Measurements from ENCODE around the gene KLF3. TPM values are rescaled to one million over a fixed set of nuclear protein-coding genes. Genes with fewer than 3 reads are reported as not detected.
A peak's percentile ranks its signal among the peaks of the same experiment; 100 is the strongest.

Gene KLF3
- total RNA-seq, 1 experiment from 2014 or later = 16.8 TPM

GRCh38 chr4:38630519-38630918 is 33.5 kb upstream of the KLF3 start (continued):
- TF ChIP-seq KAT7 (CRISPR knock-in tag; IDR thresholded peaks at IDR 0.05; ENCODE audit: borderline replicate concordance) (no peak), GRHL2 (CRISPR knock-in tag; IDR thresholded peaks at IDR 0.05; ENCODE audit: insufficient replicate concordance, severe bottlenecking) (no peak), ATF3 (CRISPR knock-in tag; conservative IDR thresholded peaks at IDR 0.05) (no peak)

- Mint-ChIP-seq H3K4me3 (no peak overlapping the region), H3K27me3 (ENCODE audit: low read depth) (no peaks in the 10 kb centered on the region), H3K27ac (peak overlapping the region; percentile 32; the same call in 1 of the 2 replicates), H3K36me3 (no peaks in the 10 kb centered on the region), H3K9me3 (no peaks in the 10 kb centered on the region), H3K4me1 (peaks cover 6% of the 10 kb centered on the region)
- no peak for DNase-seq (ENCODE audit: low spot score)
- TF ChIP-seq MXD4 (CRISPR knock-in tag; IDR thresholded peaks at IDR 0.05; ENCODE audit: borderline replicate concordance) = no peak
- no peak for TF ChIP-seq ZNF138 (CRISPR knock-in tag; conservative IDR thresholded peaks at IDR 0.05)
- no peak for TF ChIP-seq NR2C2 (CRISPR knock-in tag; IDR thresholded peaks at IDR 0.05)
- no peak for TF ChIP-seq TEAD4 (CRISPR knock-in tag; IDR thresholded peaks at IDR 0.05)
- no peak for TF ChIP-seq NFYB (CRISPR knock-in tag; conservative IDR thresholded peaks at IDR 0.05; ENCODE audit: low read depth)
- TF ChIP-seq NFE2L1 (CRISPR knock-in tag; IDR thresholded peaks at IDR 0.05) = no peak
- TF ChIP-seq EMX1 (CRISPR knock-in tag; IDR thresholded peaks at IDR 0.05) = no peak
- TF ChIP-seq ZNF416 (CRISPR knock-in tag; IDR thresholded peaks at IDR 0.05) = no peak
- no peak for TF ChIP-seq IRF2 (CRISPR knock-in tag; IDR thresholded peaks at IDR 0.05; ENCODE audit: borderline replicate concordance, low read depth)
- no peak for TF ChIP-seq OVOL2 (CRISPR knock-in tag; IDR thresholded peaks at IDR 0.05; ENCODE audit: borderline replicate concordance)
- TF ChIP-seq ZBTB43 (CRISPR knock-in tag; IDR thresholded peaks at IDR 0.05) = no peak
- TF ChIP-seq FOXK1 (CRISPR knock-in tag; IDR thresholded peaks at IDR 0.05) = no peak
- no peak for TF ChIP-seq JAZF1 (CRISPR knock-in tag; IDR thresholded peaks at IDR 0.05)
- TF ChIP-seq ESRRA (CRISPR knock-in tag; IDR thresholded peaks at IDR 0.05; ENCODE audit: borderline replicate concordance) = no peak
- TF ChIP-seq MYBL2 (CRISPR knock-in tag; IDR thresholded peaks at IDR 0.05) = no peak
- no peak for TF ChIP-seq ZSCAN18 (CRISPR knock-in tag; IDR thresholded peaks at IDR 0.05)
- POLR2A ChIA-PET = no interaction called here
- CTCF ChIA-PET = no interaction called here
- ATAC-seq = peak; percentile 20; the same call in 1 of the 2 replicates
Observed at GRCh38 chr4:38634047-38634759, 29.8 kb upstream of the KLF3 start.

GRCh38 chr4:38639242-38639641 is 24.8 kb upstream of the KLF3 start:
- Mint-ChIP-seq H3K27ac (no peak overlapping the region), H3K4me1 (peaks cover 3% of the 10 kb centered on the region), H3K36me3 (no peaks in the 10 kb centered on the region), H3K9me3 (no peaks in the 10 kb centered on the region), H3K4me3 (no peak overlapping the region), H3K27me3 (ENCODE audit: low read depth) (no peaks in the 10 kb centered on the region)
- ChIA-PET POLR2A (no interaction called here), CTCF (no interaction called here)
- DNase-seq (ENCODE audit: low spot score) = no peak
- no peak for ATAC-seq
- TF ChIP-seq E2F5 (CRISPR knock-in tag; IDR thresholded peaks at IDR 0.05) (no peak), ELF4 (CRISPR knock-in tag; IDR thresholded peaks at IDR 0.05; ENCODE audit: low read depth) (no peak), SP1 (CRISPR knock-in tag; conservative IDR thresholded peaks at IDR 0.05) (no peak), ZBTB43 (CRISPR knock-in tag; IDR thresholded peaks at IDR 0.05) (no peak), ATF2 (CRISPR knock-in tag; IDR thresholded peaks at IDR 0.05; ENCODE audit: borderline replicate concordance, low read depth) (no peak)

Measured in WTC11 (cell line).